GM23338 (cell line): Measurements from ENCODE around the gene MYO1F. TPM values are rescaled to one million over a fixed set of nuclear protein-coding genes. Genes with fewer than 3 reads are reported as not detected.

Experiments
- ATAC-seq: fragments of 200-7000 bp; cut with Tn5 transposase; 3 replicates; pipeline ENCODE4 v1.9.1; 2020
- DNase-seq: peaks from one replicate; pipeline ENCODE4 v3.0.0-alpha.2; 2015; ENCODE audit warnings: low spot score
- H2AFZ ChIP-seq: fragments of 200-600 bp; sonication (generic); 2 replicates; pipeline ENCODE4 v1.8.0; 2016; ENCODE audit warnings: antibody characterized with exemption, mild to moderate bottlenecking, moderate library complexity
- H3F3A ChIP-seq: fragments of 200-600 bp; sonication (generic); replicated peaks from 2 replicates; pipeline ENCODE4 v1.8.0; 2017; ENCODE audit warnings: antibody characterized with exemption, mixed run types, low read depth
- H3K27ac ChIP-seq: fragments of 200-600 bp; sonication (generic); 2 replicates; pipeline ENCODE4 v1.6.1; 2016; ENCODE audit warnings: low read depth
- H3K27me3 ChIP-seq: fragments of 200-600 bp; sonication (generic); 2 replicates; pipeline ENCODE4 v1.8.0; 2016; ENCODE audit warnings: mild to moderate bottlenecking, mixed run types, moderate library complexity; ENCODE audit not compliant: insufficient read depth
- H3K36me3 ChIP-seq: fragments of 200-600 bp; sonication (generic); 2 replicates; pipeline ENCODE4 v1.8.0; 2016; ENCODE audit warnings: mild to moderate bottlenecking; ENCODE audit not compliant: insufficient read depth
- H3K4me1 ChIP-seq: fragments of 200-600 bp; sonication (generic); 2 replicates; pipeline ENCODE4 v1.8.0; 2016; ENCODE audit warnings: mild to moderate bottlenecking, moderate library complexity; ENCODE audit not compliant: insufficient read depth
- H3K4me2 ChIP-seq: fragments of 200-600 bp; sonication (generic); 2 replicates; pipeline ENCODE4 v1.7.1; 2017; ENCODE audit warnings: mixed run types
- H3K4me3 ChIP-seq: fragments of 200-600 bp; sonication (generic); 2 replicates; pipeline ENCODE4 v1.6.1; 2016; ENCODE audit warnings: mixed run types
- H3K79me2 ChIP-seq: fragments of 200-600 bp; sonication (generic); replicated peaks from 2 replicates; pipeline ENCODE4 v1.8.0; 2017; ENCODE audit warnings: mild to moderate bottlenecking; ENCODE audit not compliant: insufficient read depth
- H3K9me2 ChIP-seq: fragments of 200-600 bp; sonication (generic); 2 replicates; pipeline ENCODE4 v1.8.0; 2017; ENCODE audit not compliant: insufficient read depth
- H4K20me1 ChIP-seq: fragments of 200-600 bp; sonication (generic); replicated peaks from 2 replicates; pipeline ENCODE4 v1.8.0; 2017; ENCODE audit warnings: mild to moderate bottlenecking; ENCODE audit not compliant: insufficient read depth
- H3K27ac Mint-ChIP-seq: 2 replicates; pipeline ENCODE4 v1.8.0; 2020; ENCODE audit warnings: inconsistent platforms, mild to moderate bottlenecking, moderate library complexity, mixed read lengths
- H3K27me3 Mint-ChIP-seq: 3 replicates; pipeline ENCODE4 v1.8.0; 2022; ENCODE audit warnings: low read depth, mild to moderate bottlenecking, moderate library complexity, mixed read lengths, inconsistent platforms; ENCODE audit not compliant: insufficient read depth, poor library complexity
- H3K36me3 Mint-ChIP-seq: 3 replicates; pipeline ENCODE4 v1.8.0; 2021; ENCODE audit warnings: low read depth, mild to moderate bottlenecking, inconsistent platforms, moderate library complexity, mixed read lengths
- H3K4me1 Mint-ChIP-seq: 3 replicates; pipeline ENCODE4 v1.8.0; 2020; ENCODE audit warnings: mild to moderate bottlenecking, inconsistent platforms, mixed read lengths
- H3K4me3 Mint-ChIP-seq: 3 replicates; pipeline ENCODE4 v1.8.0; 2021; ENCODE audit warnings: moderate library complexity, mild to moderate bottlenecking, inconsistent platforms, mixed read lengths
- H3K9me3 Mint-ChIP-seq: 3 replicates; pipeline ENCODE4 v1.8.0; 2020; ENCODE audit warnings: moderate library complexity, mild to moderate bottlenecking, inconsistent platforms, mixed read lengths
- EZH2 ChIP-seq: fragments of 200-600 bp; sonication (generic); IDR thresholded peaks from one replicate; pipeline ENCODE4 v1.8.0; 2017; ENCODE audit warnings: antibody characterized with exemption, mild to moderate bottlenecking, low read depth; ENCODE audit not compliant: unreplicated experiment
- EZH2phosphoT487 ChIP-seq: fragments of 200-600 bp; sonication (generic); IDR thresholded peaks from one replicate; pipeline ENCODE4 v1.8.1; 2018; ENCODE audit warnings: antibody characterized with exemption; ENCODE audit not compliant: unreplicated experiment
- JUNB ChIP-seq: IDR thresholded peaks from one replicate; pipeline ENCODE4 v1.6.1; 2016; ENCODE audit warnings: antibody characterized with exemption; ENCODE audit not compliant: unreplicated experiment
- NANOG ChIP-seq: IDR thresholded peaks from 2 replicates; pipeline ENCODE4 v1.6.1; 2016; ENCODE audit warnings: antibody characterized with exemption, borderline replicate concordance
- POLR2AphosphoS5 ChIP-seq: IDR thresholded peaks from 2 replicates; pipeline ENCODE4 v1.6.1; 2016; ENCODE audit warnings: antibody characterized with exemption, low read depth
- ZNF114 ChIP-seq: fragments of 250-450 bp; sonication (Bioruptor Pico); IDR thresholded peaks from 2 replicates; pipeline ENCODE4 v1.5.0; 2020; ENCODE audit warnings: mild to moderate bottlenecking, moderate library complexity
- ZNF331 ChIP-seq: fragments of 250-450 bp; sonication (Bioruptor Pico); IDR thresholded peaks from 2 replicates; pipeline ENCODE4 v1.5.0; 2020; ENCODE audit warnings: low read depth, mild to moderate bottlenecking, moderate library complexity
- polyA plus RNA-seq: library from polyadenylated mRNA; unstranded; fragments of >200 nt; fragmentation: Nextera tagmentation; extraction: Ambion mirVana; gene quantifications from 2 replicates; pipeline ENCODE4 v1.2.1, GENCODE V29; 2016
- total RNA-seq: library from RNA; depleted of rRNA; stranded (reverse); fragments of >200 nt; shearing (Covaris generic); gene quantifications from 2 replicates; pipeline ENCODE4 v1.2.3, GENCODE V29; 2014

MYO1F gene
- total and polyA plus RNA-seq, 2 experiments from 2014 or later, result 3.9 to 5.7 TPM

- TF ChIP-seq EZH2, result no peak
Measured at GRCh38 chr19:8513687-8514504, 63.3 kb downstream of the MYO1F start, which contains the start of gene ZNF414 (continued).

- DNase-seq (no peak), ATAC-seq (no peak)
- Histone ChIP-seq H3K36me3 (no peaks in the 10 kb centered on the region), H3K4me1 (peaks cover 9% of the 10 kb centered on the region), H3K27ac (peak overlapping the region; percentile 99), H3F3A (peaks cover 23% of the 10 kb centered on the region), H3K4me2 (peak overlapping the region; percentile 89), H3K4me3 (peak overlapping the region; percentile 78), H3K79me2 (no peaks in the 10 kb centered on the region), H4K20me1 (no peaks in the 10 kb centered on the region), H3K27me3 (no peaks in the 10 kb centered on the region), H2AFZ (no peak overlapping the region), H3K9me2 (no peaks in the 10 kb centered on the region)
- TF ChIP-seq ZNF114 (CRISPR knock-in tag) (no peak), ZNF331 (CRISPR knock-in tag) (0 out of 2 replicates have a peak, but pooled peaks have one; percentile 12)
- Mint-ChIP-seq H3K36me3 (peaks cover 10% of the 10 kb centered on the region; the same call in 2 of the 3 replicates), H3K4me3 (peak overlapping the region; percentile 93), H3K27me3 (peaks cover 20% of the 10 kb centered on the region), H3K4me1 (peaks cover 13% of the 10 kb centered on the region), H3K27ac (peak overlapping the region; percentile 98), H3K9me3 (no peaks in the 10 kb centered on the region)
Measured at GRCh38 chr19:8513036-8513686, 64.1 kb downstream of the MYO1F start.

GRCh38 chr19:8512115-8512967, 64.9 kb downstream of the MYO1F start:
- Histone ChIP-seq H4K20me1 (no peaks in the 10 kb centered on the region), H3K9me2 (no peaks in the 10 kb centered on the region), H3K4me3 (peak overlapping the region; percentile 78; the same call in 1 of the 2 replicates), H3K4me1 (peaks cover 9% of the 10 kb centered on the region), H3F3A (peaks cover 20% of the 10 kb centered on the region), H3K79me2 (no peaks in the 10 kb centered on the region), H3K27me3 (no peaks in the 10 kb centered on the region), H3K27ac (peak overlapping the region; percentile 99), H3K36me3 (no peaks in the 10 kb centered on the region), H3K4me2 (peak overlapping the region; percentile 89; the same call in 1 of the 2 replicates), H2AFZ (no peak overlapping the region)
- peak overlapping the region; percentile 67 for H3K4me3 Mint-ChIP-seq
- peaks cover 10% of the 10 kb centered on the region; the same call in 2 of the 3 replicates for H3K36me3 Mint-ChIP-seq
- DNase-seq (peak; percentile 85), ATAC-seq (peak; percentile 61)
- no peaks in the 10 kb centered on the region for H3K9me3 Mint-ChIP-seq
- H3K4me1 Mint-ChIP-seq, result peaks cover 9% of the 10 kb centered on the region
- peak overlapping the region; percentile 96 for H3K27ac Mint-ChIP-seq
- TF ChIP-seq POLR2AphosphoS5 (peak; percentile 58; the same call in 1 of the 2 replicates), NANOG (no peak), EZH2phosphoT487 (no peak), JUNB (no peak)
- H3K27me3 Mint-ChIP-seq, result peaks cover 23% of the 10 kb centered on the region
